WTC11 (cell line): ENCODE measurements around the gene ARHGAP6. TPM values are rescaled to one million over a fixed set of nuclear protein-coding genes. Genes with fewer than 3 reads are reported as not detected.

Source experiments
- ATAC-seq: fragments of 200-7000 bp; cut with Tn5 transposase; 2 replicates; pipeline ENCODE4 v1.10.0; 2021; ENCODE audit warnings: mild to moderate bottlenecking, moderate library complexity
- Bru-seq: library from RNA; stranded (reverse); fragments of 400-500 nt; gene quantifications from one replicate; lab custom pipeline; 2021; lab: Mats Ljungman, UMichigan
- CTCF ChIA-PET: fragments of 300-600 bp; sonication (Branson Sonifier 250); formaldehyde crosslinking; loops from one replicate; lab custom pipeline; 2021; ENCODE audit warnings: antibody characterized with exemption; lab: Charles Lee
- POLR2A ChIA-PET: fragments of 350-600 bp; sonication (Branson Sonifier 250); formaldehyde crosslinking; loops from one replicate; lab custom pipeline; 2021; ENCODE audit warnings: antibody characterized with exemption; lab: Charles Lee
- DNase-seq: peaks from one replicate; pipeline ENCODE4 v3.0.0; 2021; ENCODE audit warnings: low spot score
- H3K27ac Mint-ChIP-seq: 2 replicates; pipeline ENCODE4 v1.8.0; 2021; ENCODE audit warnings: mixed read lengths
- H3K27me3 Mint-ChIP-seq: 2 replicates; pipeline ENCODE4 v1.8.0; 2021; ENCODE audit warnings: low read depth, mild to moderate bottlenecking, moderate library complexity, mixed read lengths
- H3K36me3 Mint-ChIP-seq: 2 replicates; pipeline ENCODE4 v1.8.0; 2021; ENCODE audit warnings: mixed read lengths
- H3K4me1 Mint-ChIP-seq: 2 replicates; pipeline ENCODE4 v1.8.0; 2022; ENCODE audit warnings: mixed read lengths
- H3K4me3 Mint-ChIP-seq: 2 replicates; pipeline ENCODE4 v1.8.0; 2021; ENCODE audit warnings: mild to moderate bottlenecking, moderate library complexity, mixed read lengths
- H3K9me3 Mint-ChIP-seq: 2 replicates; pipeline ENCODE4 v1.8.0; 2021; ENCODE audit warnings: mixed read lengths
- CBFB ChIP-seq: sonication (generic); formaldehyde crosslinking; IDR thresholded peaks from 2 replicates; pipeline ENCODE4 v1.8.1; 2022; ENCODE audit warnings: mild to moderate bottlenecking, low read depth, missing genetic modification reagents
- CREM ChIP-seq: sonication (generic); formaldehyde crosslinking; IDR thresholded peaks from 2 replicates; pipeline ENCODE4 v1.8.1; 2022; ENCODE audit warnings: mild to moderate bottlenecking, missing genetic modification reagents, moderate library complexity
- FOXJ3 ChIP-seq: sonication (generic); formaldehyde crosslinking; IDR thresholded peaks from 2 replicates; pipeline ENCODE4 v1.9.0; 2021; ENCODE audit warnings: missing genetic modification reagents, mild to moderate bottlenecking, borderline replicate concordance
- FOXK1 ChIP-seq: sonication (generic); formaldehyde crosslinking; IDR thresholded peaks from 2 replicates; pipeline ENCODE4 v1.8.0; 2022; ENCODE audit warnings: mild to moderate bottlenecking, moderate library complexity, missing genetic modification reagents
- KAT7 ChIP-seq: sonication (generic); formaldehyde crosslinking; IDR thresholded peaks from 2 replicates; pipeline ENCODE4 v1.8.1; 2023; ENCODE audit warnings: missing genetic modification reagents, mild to moderate bottlenecking, borderline replicate concordance
- MXD4 ChIP-seq: fragments of 250-450 bp; sonication (Bioruptor Pico); IDR thresholded peaks from 2 replicates; pipeline ENCODE4 v1.8.0; 2021; ENCODE audit warnings: mild to moderate bottlenecking, moderate library complexity, borderline replicate concordance
- NFATC4 ChIP-seq: fragments of 250-450 bp; sonication (Bioruptor Pico); IDR thresholded peaks from 2 replicates; pipeline ENCODE4 v1.9.0; 2021; ENCODE audit warnings: mild to moderate bottlenecking
- NR2C2 ChIP-seq: sonication (generic); formaldehyde crosslinking; IDR thresholded peaks from 2 replicates; pipeline ENCODE4 v1.8.0; 2022; ENCODE audit warnings: mild to moderate bottlenecking, missing genetic modification reagents
- TEAD1 ChIP-seq: sonication (generic); formaldehyde crosslinking; IDR thresholded peaks from 2 replicates; pipeline ENCODE4 v1.8.0; 2022; ENCODE audit warnings: mild to moderate bottlenecking, missing genetic modification reagents
- ZBTB21 ChIP-seq: sonication (generic); formaldehyde crosslinking; IDR thresholded peaks from 2 replicates; pipeline ENCODE4 v1.8.1; 2023; ENCODE audit warnings: mild to moderate bottlenecking, missing genetic modification reagents, borderline replicate concordance
- ZNF121 ChIP-seq: sonication (generic); formaldehyde crosslinking; IDR thresholded peaks from 2 replicates; pipeline ENCODE4 v1.8.0; 2023; ENCODE audit warnings: missing genetic modification reagents
- ZNF219 ChIP-seq: sonication (generic); formaldehyde crosslinking; IDR thresholded peaks from 2 replicates; pipeline ENCODE4 v1.8.0; 2023; ENCODE audit warnings: missing genetic modification reagents, mild to moderate bottlenecking, borderline replicate concordance
- ZNF423 ChIP-seq: fragments of 250-450 bp; sonication (Bioruptor Pico); IDR thresholded peaks from 2 replicates; pipeline ENCODE4 v2.1.2; 2022; ENCODE audit warnings: mild to moderate bottlenecking, moderate library complexity
- long read RNA-seq, 3 experiments: library from RNA in 1 of 3; library from capped mRNA in 1 of 3; library from polyadenylated mRNA in 1 of 3; unstranded in 2 of 3; stranded (forward) in 1 of 3; transcript quantifications; one replicate each; pipeline ENCODE4 v2.0.0, GENCODE V29; 2021
- total RNA-seq: library from RNA; stranded (reverse); gene quantifications from 3 replicates; pipeline ENCODE4 v1.2.3, GENCODE V29; 2021
- TF ChIP-seq, protein P1 (sequence below): fragments of 250-450 bp; sonication (Bioruptor Pico); IDR thresholded peaks from 2 replicates; pipeline ENCODE4 v1.9.0; 2021; ENCODE audit warnings: mild to moderate bottlenecking, borderline replicate concordance
- TF ChIP-seq, protein P2 (sequence below): sonication (generic); formaldehyde crosslinking; IDR thresholded peaks from 2 replicates; pipeline ENCODE4 v1.8.1; 2022; ENCODE audit warnings: mild to moderate bottlenecking, missing genetic modification reagents, moderate library complexity, borderline replicate concordance
- TF ChIP-seq, protein P3 (sequence below): sonication (generic); formaldehyde crosslinking; IDR thresholded peaks from 2 replicates; pipeline ENCODE4 v1.8.1; 2023; ENCODE audit warnings: mild to moderate bottlenecking, missing genetic modification reagents
- TF ChIP-seq, protein P4 (sequence below): sonication (generic); formaldehyde crosslinking; IDR thresholded peaks from 2 replicates; pipeline ENCODE4 v1.8.0; 2022; ENCODE audit warnings: mild to moderate bottlenecking, missing genetic modification reagents

ARHGAP6 gene, protein sequence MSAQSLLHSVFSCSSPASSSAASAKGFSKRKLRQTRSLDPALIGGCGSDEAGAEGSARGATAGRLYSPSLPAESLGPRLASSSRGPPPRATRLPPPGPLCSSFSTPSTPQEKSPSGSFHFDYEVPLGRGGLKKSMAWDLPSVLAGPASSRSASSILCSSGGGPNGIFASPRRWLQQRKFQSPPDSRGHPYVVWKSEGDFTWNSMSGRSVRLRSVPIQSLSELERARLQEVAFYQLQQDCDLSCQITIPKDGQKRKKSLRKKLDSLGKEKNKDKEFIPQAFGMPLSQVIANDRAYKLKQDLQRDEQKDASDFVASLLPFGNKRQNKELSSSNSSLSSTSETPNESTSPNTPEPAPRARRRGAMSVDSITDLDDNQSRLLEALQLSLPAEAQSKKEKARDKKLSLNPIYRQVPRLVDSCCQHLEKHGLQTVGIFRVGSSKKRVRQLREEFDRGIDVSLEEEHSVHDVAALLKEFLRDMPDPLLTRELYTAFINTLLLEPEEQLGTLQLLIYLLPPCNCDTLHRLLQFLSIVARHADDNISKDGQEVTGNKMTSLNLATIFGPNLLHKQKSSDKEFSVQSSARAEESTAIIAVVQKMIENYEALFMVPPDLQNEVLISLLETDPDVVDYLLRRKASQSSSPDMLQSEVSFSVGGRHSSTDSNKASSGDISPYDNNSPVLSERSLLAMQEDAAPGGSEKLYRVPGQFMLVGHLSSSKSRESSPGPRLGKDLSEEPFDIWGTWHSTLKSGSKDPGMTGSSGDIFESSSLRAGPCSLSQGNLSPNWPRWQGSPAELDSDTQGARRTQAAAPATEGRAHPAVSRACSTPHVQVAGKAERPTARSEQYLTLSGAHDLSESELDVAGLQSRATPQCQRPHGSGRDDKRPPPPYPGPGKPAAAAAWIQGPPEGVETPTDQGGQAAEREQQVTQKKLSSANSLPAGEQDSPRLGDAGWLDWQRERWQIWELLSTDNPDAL (N-terminal part only)
- total RNA-seq (0.55 to 1.0 TPM (median 0.89 TPM) in 3 replicates), Bru-seq, nascent RNA (percentile 26 among the genes with signal in this experiment)
- long read RNA-seq, experiment 1 = 0 reads
- long read RNA-seq, experiment 2, partial matches to known transcripts = 1 of 1 reads
- long read RNA-seq, experiment 2, other reads (novel, unspliced or antisense) = 0 of 1 reads
- long read RNA-seq, experiment 3, partial matches to known transcripts = 1 of 1 reads
- long read RNA-seq, experiment 3, other reads (novel, unspliced or antisense) = 0 of 1 reads

DNA sequence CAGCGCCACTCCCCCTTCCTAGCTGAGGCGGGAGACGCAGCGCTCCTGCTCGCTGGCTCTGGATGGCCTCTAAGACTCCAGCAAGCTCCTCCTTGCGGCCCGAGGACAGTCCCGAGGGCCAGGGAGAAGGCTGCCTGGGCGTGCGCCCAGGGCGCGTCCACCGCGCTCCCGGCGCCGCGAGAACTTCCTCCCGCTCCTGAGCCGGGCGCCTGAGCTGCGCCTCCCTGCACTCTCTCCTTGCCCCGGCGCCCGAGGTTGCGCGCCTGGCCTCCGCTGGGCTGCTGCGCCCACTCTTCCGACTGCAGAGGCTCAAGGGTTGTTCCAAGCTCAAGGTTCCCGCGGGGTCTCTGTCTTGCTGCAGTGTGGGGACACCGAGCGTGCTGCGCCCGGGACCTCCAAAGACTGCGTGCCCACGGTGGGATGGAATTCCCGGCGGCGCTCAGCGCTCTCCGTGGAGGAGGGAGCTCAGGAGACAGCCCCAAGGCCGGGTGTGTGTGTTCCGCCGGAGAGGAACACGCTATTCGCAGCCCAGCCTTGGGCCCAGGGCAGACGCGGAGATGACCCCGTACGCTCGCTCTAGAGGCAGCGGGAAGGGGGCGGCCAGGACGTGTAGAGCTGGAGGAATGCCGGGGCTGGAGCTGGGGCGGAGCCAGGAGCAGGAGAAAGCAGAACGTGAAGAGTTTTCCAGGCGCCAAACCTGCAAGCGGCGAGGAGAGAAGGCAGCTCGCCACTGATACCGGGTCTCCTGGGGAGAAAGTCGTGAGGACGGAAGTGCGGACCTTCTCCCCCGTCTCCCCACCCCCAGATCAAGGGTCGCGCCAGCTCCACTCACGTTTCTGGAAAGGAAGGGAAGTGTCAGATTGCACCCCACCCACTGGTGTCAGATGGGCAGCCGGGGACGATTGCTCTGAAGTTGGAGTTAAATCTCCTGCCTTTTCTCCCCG, at the start of gene ARHGAP6:
ARHGAP6 (minus strand) TSS at position 753 of the 944 bp plus-strand sequence. CDS start 1,092 bp downstream, outside the sequence.
- CTCF ChIA-PET = interaction anchor here (1.5 to 3.4 kb wide), 3 partner anchors 35 to 93 kb away, joined by 4 to 36 read pairs (median 12); partner anchors contain the start of gene MSL3
- H3K27me3 Mint-ChIP-seq = peaks cover 98% of the 10 kb centered on the region

DNA sequence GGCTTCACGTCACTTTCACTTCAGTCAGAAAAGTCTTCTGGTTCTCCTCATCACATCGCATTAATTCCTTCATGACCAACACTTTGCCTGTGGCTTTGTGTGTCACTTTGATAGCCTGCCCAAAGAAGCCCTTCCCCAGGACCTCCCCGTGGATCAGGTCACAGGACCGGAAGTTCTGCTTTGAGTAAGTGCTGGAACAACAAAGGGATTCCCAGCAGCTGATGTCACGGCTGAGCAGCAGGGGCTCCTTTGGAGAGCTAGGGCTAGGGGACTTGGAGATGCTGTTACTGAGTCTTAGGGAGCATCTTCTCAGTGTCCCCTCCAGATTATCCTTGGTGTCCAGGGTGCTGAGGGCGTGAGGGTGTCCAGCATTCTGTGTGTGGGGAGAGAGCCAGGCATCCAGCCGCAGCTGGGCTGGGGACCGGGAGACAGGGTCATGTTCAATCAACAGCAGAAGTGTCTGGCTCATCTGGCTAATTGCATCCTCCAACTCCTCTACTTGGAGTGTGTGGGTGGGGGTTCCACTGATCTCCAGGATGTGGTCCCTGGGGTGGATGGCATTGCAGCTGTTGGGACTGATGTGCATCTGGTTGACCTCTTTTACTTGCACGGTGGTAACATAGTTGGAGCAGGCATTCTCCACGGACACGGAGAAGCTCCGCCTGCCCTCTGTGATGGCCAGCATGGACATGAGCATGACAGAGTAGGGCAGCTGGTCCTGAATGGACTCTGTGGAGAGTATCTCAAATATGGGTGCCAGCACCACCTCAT, 39.2 kb upstream of the ARHGAP6 start:
- Mint-ChIP-seq H3K27ac (no peak overlapping the region), H3K9me3 (peaks cover 4% of the 10 kb centered on the region; the same call in 1 of the 2 replicates), H3K4me3 (no peak overlapping the region), H3K36me3 (peaks cover 3% of the 10 kb centered on the region; the same call in 1 of the 2 replicates), H3K27me3 (peaks cover 12% of the 10 kb centered on the region), H3K4me1 (no peaks in the 10 kb centered on the region)
- ChIA-PET CTCF (no interaction called here), POLR2A (no interaction called here)
- ATAC-seq (no peak), DNase-seq (peak; percentile 12)
- no peak for TF ChIP-seq ZNF219 (CRISPR knock-in tag)
- TF ChIP-seq, protein P1, sequence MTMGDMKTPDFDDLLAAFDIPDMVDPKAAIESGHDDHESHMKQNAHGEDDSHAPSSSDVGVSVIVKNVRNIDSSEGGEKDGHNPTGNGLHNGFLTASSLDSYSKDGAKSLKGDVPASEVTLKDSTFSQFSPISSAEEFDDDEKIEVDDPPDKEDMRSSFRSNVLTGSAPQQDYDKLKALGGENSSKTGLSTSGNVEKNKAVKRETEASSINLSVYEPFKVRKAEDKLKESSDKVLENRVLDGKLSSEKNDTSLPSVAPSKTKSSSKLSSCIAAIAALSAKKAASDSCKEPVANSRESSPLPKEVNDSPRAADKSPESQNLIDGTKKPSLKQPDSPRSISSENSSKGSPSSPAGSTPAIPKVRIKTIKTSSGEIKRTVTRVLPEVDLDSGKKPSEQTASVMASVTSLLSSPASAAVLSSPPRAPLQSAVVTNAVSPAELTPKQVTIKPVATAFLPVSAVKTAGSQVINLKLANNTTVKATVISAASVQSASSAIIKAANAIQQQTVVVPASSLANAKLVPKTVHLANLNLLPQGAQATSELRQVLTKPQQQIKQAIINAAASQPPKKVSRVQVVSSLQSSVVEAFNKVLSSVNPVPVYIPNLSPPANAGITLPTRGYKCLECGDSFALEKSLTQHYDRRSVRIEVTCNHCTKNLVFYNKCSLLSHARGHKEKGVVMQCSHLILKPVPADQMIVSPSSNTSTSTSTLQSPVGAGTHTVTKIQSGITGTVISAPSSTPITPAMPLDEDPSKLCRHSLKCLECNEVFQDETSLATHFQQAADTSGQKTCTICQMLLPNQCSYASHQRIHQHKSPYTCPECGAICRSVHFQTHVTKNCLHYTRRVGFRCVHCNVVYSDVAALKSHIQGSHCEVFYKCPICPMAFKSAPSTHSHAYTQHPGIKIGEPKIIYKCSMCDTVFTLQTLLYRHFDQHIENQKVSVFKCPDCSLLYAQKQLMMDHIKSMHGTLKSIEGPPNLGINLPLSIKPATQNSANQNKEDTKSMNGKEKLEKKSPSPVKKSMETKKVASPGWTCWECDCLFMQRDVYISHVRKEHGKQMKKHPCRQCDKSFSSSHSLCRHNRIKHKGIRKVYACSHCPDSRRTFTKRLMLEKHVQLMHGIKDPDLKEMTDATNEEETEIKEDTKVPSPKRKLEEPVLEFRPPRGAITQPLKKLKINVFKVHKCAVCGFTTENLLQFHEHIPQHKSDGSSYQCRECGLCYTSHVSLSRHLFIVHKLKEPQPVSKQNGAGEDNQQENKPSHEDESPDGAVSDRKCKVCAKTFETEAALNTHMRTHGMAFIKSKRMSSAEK = no peak
- TF ChIP-seq ZBTB21 = no peak
- no peak for TF ChIP-seq MXD4 (CRISPR knock-in tag)
- no peak for TF ChIP-seq FOXK1
- TF ChIP-seq, protein P2, sequence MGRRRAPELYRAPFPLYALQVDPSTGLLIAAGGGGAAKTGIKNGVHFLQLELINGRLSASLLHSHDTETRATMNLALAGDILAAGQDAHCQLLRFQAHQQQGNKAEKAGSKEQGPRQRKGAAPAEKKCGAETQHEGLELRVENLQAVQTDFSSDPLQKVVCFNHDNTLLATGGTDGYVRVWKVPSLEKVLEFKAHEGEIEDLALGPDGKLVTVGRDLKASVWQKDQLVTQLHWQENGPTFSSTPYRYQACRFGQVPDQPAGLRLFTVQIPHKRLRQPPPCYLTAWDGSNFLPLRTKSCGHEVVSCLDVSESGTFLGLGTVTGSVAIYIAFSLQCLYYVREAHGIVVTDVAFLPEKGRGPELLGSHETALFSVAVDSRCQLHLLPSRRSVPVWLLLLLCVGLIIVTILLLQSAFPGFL (CRISPR knock-in tag) = no peak
- TF ChIP-seq, protein P3, sequence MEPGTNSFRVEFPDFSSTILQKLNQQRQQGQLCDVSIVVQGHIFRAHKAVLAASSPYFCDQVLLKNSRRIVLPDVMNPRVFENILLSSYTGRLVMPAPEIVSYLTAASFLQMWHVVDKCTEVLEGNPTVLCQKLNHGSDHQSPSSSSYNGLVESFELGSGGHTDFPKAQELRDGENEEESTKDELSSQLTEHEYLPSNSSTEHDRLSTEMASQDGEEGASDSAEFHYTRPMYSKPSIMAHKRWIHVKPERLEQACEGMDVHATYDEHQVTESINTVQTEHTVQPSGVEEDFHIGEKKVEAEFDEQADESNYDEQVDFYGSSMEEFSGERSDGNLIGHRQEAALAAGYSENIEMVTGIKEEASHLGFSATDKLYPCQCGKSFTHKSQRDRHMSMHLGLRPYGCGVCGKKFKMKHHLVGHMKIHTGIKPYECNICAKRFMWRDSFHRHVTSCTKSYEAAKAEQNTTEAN (CRISPR knock-in tag) = no peak
- TF ChIP-seq CREM = no peak
- no peak for TF ChIP-seq NFATC4 (CRISPR knock-in tag)
- no peak for TF ChIP-seq TEAD1

More for the DNA sequence above, at the start of gene ARHGAP6:
- H3K4me1 Mint-ChIP-seq = peaks cover 16% of the 10 kb centered on the region
- no peaks in the 10 kb centered on the region for H3K9me3 Mint-ChIP-seq
- POLR2A ChIA-PET = interaction anchor here (0.7 to 1.0 kb wide), 2 partner anchors 11 to 75 kb away, joined by 3 read pairs; no protein-coding TSS in a partner anchor
- peak within 1 kb of the TSS; percentile 75 for H3K4me3 Mint-ChIP-seq
- DNase-seq (peak; percentile 57), ATAC-seq (peak; percentile 77)
- TF ChIP-seq FOXJ3 (CRISPR knock-in tag) (no peak), ZNF121 (no peak), KAT7 (CRISPR knock-in tag) (0 out of 2 replicates have a peak, but pooled peaks have one; percentile 27), ZNF219 (CRISPR knock-in tag) (no peak), NR2C2 (CRISPR knock-in tag) (no peak), ZNF423 (CRISPR knock-in tag) (no peak), CBFB (no peak)
- TF ChIP-seq, protein P4, sequence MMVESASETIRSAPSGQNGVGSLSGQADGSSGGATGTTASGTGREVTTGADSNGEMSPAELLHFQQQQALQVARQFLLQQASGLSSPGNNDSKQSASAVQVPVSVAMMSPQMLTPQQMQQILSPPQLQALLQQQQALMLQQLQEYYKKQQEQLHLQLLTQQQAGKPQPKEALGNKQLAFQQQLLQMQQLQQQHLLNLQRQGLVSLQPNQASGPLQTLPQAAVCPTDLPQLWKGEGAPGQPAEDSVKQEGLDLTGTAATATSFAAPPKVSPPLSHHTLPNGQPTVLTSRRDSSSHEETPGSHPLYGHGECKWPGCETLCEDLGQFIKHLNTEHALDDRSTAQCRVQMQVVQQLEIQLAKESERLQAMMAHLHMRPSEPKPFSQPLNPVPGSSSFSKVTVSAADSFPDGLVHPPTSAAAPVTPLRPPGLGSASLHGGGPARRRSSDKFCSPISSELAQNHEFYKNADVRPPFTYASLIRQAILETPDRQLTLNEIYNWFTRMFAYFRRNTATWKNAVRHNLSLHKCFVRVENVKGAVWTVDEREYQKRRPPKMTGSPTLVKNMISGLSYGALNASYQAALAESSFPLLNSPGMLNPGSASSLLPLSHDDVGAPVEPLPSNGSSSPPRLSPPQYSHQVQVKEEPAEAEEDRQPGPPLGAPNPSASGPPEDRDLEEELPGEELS = no peak
- no peak within 1 kb of the TSS for H3K27ac Mint-ChIP-seq
- H3K36me3 Mint-ChIP-seq = no peaks in the 10 kb centered on the region
